Activated T-helper 1 cell treated with anti-CD3 and anti-CD28 coated beads, Interleukin-12 subunit alpha, Interleukin-12 subunit beta, Interleukin-2, Interleukin-4 antibody, amounts not matched to agents 30 ng/mL and 10 ng/mL and 1 ng/mL, durations not matched to agents 14 hours and 24 hours and 36 hours (primary cell): ENCODE data around the gene CARD10. TPM values are rescaled to one million over a fixed set of nuclear protein-coding genes. Genes with fewer than 3 reads are reported as not detected.

Source experiments
- DNase-seq: peaks from one replicate; pipeline ENCODE4 v3.0.0; 2021; ENCODE audit warnings: low spot score
- H3K27ac Mint-ChIP-seq: one replicate; pipeline ENCODE4 v1.8.0; 2021; ENCODE audit warnings: mild to moderate bottlenecking, mixed read lengths
- H3K27me3 Mint-ChIP-seq: one replicate; pipeline ENCODE4 v1.8.0; 2022; ENCODE audit warnings: mild to moderate bottlenecking, moderate library complexity, mixed read lengths; ENCODE audit not compliant: insufficient read depth
- H3K36me3 Mint-ChIP-seq: one replicate; pipeline ENCODE4 v1.8.0; 2021; ENCODE audit warnings: low read depth, mixed read lengths
- H3K4me1 Mint-ChIP-seq: one replicate; pipeline ENCODE4 v1.8.0; 2021; ENCODE audit warnings: low read depth, mixed read lengths
- H3K4me3 Mint-ChIP-seq: one replicate; pipeline ENCODE4 v1.8.0; 2021; ENCODE audit warnings: mild to moderate bottlenecking, moderate library complexity, mixed read lengths
- H3K9me3 Mint-ChIP-seq: one replicate; pipeline ENCODE4 v1.8.0; 2021; ENCODE audit warnings: mixed read lengths
- intact Hi-C: fragments of 100-400 bp; cut with micrococcal nuclease; formaldehyde crosslinking; loops from one replicate; pipeline ENCODE4 v1.15.1; 2024
- total RNA-seq: library from RNA; stranded (reverse); gene quantifications from 2 replicates; pipeline ENCODE4 v1.2.3, GENCODE V29; 2022

Gene CARD10
- total RNA-seq, 1 donor from 2014 or later = not detected

GRCh38 chr22:37502342-37503182, 16.7 kb downstream of the CARD10 start:
- H3K36me3 Mint-ChIP-seq = no peaks in the 10 kb centered on the region
- no peaks in the 10 kb centered on the region for H3K9me3 Mint-ChIP-seq
- no peak for DNase-seq
- peaks cover 7% of the 10 kb centered on the region for H3K4me1 Mint-ChIP-seq
- no peak overlapping the region for H3K4me3 Mint-ChIP-seq
- intact Hi-C loops = no loop called here
- no peak overlapping the region for H3K27ac Mint-ChIP-seq
- H3K27me3 Mint-ChIP-seq = peaks cover 9% of the 10 kb centered on the region

- no peaks in the 10 kb centered on the region for H3K36me3 Mint-ChIP-seq
- DNase-seq = no peak
- peaks cover 7% of the 10 kb centered on the region for H3K4me1 Mint-ChIP-seq
- no peaks in the 10 kb centered on the region for H3K9me3 Mint-ChIP-seq
- peaks cover 9% of the 10 kb centered on the region for H3K27me3 Mint-ChIP-seq
- H3K27ac Mint-ChIP-seq = no peak overlapping the region
- intact Hi-C loops = no loop called here
- H3K4me3 Mint-ChIP-seq = no peak overlapping the region
These were observed 17.4 kb downstream of the CARD10 start for GRCh38 chr22:37501610-37502341.

GRCh38 chr22:37500745-37501609, 18.2 kb downstream of the CARD10 start:
- Mint-ChIP-seq H3K27ac (no peak overlapping the region), H3K27me3 (peaks cover 10% of the 10 kb centered on the region), H3K9me3 (no peaks in the 10 kb centered on the region), H3K36me3 (no peaks in the 10 kb centered on the region), H3K4me3 (no peak overlapping the region), H3K4me1 (peaks cover 7% of the 10 kb centered on the region)
- DNase-seq = no peak
- intact Hi-C loops = no loop called here

DNA sequence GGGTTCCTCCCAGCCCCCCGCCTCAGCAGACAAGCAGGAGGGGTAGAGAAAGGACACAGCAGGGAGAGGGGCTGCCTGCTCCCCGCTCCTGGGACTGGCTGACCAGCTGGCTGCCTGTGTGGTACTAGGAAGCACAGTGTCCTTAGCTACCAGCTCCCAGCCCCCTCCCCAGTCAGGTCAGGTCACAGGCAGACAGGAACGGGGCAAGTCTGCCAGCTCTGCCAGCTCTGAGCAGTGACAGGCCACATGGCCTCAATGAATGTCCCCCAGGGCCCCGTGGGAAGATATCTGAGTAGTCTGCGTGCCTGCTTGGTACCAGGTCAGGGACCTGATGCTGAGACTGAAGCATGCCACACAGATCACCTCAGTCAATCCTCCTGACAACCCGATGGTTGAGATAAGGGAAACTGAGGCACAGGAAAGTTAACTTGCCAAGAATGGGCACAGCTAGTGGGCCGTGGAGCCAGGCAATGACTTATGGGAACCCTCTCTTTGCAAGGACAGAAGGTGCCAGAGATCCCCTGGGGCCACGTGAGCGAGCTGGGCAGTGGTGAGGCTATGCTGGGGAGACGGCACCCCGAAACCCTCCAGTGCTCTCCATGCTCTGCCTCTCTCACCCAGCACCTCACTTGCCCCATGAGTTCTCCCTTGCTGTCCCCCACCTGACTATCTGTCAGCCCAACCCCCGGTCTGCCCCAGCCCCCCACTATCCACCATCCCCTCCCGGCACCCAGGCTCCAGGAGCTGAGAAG, 19.2 kb downstream of the CARD10 start:
- no peak for DNase-seq
- Mint-ChIP-seq H3K4me3 (no peak overlapping the region), H3K4me1 (peaks cover 7% of the 10 kb centered on the region), H3K36me3 (no peaks in the 10 kb centered on the region), H3K27ac (peak overlapping the region; percentile 34), H3K9me3 (no peaks in the 10 kb centered on the region), H3K27me3 (peaks cover 11% of the 10 kb centered on the region)
- intact Hi-C loops = no loop called here

DNA sequence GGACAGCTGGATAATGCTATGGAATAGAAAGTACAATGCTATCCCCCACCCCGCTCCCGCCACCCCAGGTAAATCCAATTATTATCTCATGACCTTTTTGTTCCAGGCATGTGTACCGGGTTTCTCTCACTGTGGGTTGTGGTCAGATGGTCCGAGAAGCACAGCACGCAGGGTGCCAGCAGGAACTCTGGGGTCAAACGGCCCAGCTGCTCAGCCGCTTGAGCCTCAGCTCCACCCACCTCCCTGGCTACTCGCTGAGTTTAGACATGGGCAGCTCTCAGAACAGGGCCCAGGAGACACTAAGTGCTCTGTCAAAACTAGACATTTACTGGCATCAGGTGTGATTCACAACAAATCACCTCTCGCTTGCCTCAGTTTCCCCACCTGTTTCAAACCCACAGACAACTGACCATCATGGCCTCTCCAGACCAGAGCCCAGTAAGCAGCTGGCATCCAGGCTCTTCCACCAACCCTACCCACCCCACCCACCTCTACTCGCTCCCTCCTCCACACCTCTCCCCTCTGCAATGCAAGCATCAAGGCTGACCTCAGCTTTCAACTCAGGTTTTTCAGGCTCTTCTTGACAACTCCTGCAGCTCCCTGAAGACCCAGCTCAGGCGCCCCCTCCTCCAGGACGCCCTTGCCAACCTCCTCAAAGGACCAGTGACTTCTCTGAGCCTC, 20.0 kb downstream of the CARD10 start:
- H3K9me3 Mint-ChIP-seq = no peaks in the 10 kb centered on the region
- peaks cover 7% of the 10 kb centered on the region for H3K4me1 Mint-ChIP-seq
- no peak overlapping the region for H3K4me3 Mint-ChIP-seq
- no peaks in the 10 kb centered on the region for H3K36me3 Mint-ChIP-seq
- intact Hi-C loops = no loop called here
- H3K27me3 Mint-ChIP-seq = peaks cover 11% of the 10 kb centered on the region
- no peak for DNase-seq
- H3K27ac Mint-ChIP-seq = no peak overlapping the region

DNA sequence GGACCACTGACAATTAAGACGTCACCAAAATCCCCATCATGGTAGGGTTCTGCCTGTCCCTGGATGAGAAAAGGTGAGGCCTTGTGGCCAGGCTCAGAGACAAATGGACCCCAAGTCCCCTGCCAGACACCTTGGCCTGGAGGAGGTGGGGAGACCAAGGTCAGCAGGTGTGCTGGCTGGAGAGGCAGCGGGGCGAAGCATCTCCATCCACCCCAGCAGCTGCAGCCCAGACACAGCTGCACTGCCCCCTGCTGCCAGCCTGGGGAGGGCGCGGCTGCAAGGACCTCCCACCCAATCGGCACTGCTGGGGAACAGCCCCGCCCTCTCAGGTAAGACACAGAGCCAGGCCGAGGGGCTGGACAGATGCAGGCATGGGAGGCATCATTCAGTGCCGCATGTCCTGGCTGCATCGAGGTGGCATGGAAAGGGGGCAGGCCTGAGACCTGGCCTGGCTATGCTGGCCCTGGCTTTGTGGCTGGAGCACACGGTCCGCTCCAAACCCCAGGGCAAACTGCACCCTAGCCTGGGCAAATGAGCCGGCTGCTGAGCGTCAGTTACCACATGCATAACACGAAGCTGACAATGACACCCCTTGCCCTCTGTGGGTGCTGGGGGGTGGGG, 20.8 kb downstream of the CARD10 start:
- peaks cover 11% of the 10 kb centered on the region for H3K4me1 Mint-ChIP-seq
- no peaks in the 10 kb centered on the region for H3K36me3 Mint-ChIP-seq
- DNase-seq = peak; percentile 53
- H3K27ac Mint-ChIP-seq = no peak overlapping the region
- H3K4me3 Mint-ChIP-seq = no peak overlapping the region
- H3K27me3 Mint-ChIP-seq = peaks cover 11% of the 10 kb centered on the region
- H3K9me3 Mint-ChIP-seq = no peaks in the 10 kb centered on the region
- intact Hi-C loops = no loop called here

DNA sequence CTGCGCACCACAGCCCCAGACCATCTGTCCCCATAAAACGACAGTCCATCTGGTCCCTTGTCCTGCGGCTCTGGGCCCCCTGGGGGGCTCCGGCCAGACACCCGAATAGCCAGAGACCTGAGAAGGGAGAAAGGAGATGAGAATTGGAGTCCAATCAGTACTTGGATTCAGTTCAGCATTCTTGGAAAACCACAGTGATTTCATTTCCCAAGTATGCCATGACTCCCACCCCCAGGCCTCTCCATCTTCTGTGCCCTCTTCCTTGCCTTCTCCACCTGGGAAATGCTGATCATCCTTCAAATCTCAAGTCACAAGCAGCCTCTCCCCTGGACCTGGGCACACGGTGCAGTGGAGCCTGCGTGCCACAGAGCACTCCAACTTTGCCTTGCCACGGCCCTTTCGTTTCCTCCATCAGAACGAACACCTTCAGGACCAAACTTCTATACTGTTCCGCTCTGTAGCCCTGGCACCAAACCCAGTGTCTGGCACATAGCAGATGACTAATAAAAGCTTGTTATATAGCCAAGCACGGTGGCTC, 22.1 kb downstream of the CARD10 start:
- no peak overlapping the region for H3K27ac Mint-ChIP-seq
- H3K9me3 Mint-ChIP-seq = no peaks in the 10 kb centered on the region
- no peak overlapping the region for H3K4me3 Mint-ChIP-seq
- intact Hi-C loops = no loop called here
- peaks cover 20% of the 10 kb centered on the region for H3K4me1 Mint-ChIP-seq
- DNase-seq = no peak
- no peaks in the 10 kb centered on the region for H3K36me3 Mint-ChIP-seq
- peaks cover 11% of the 10 kb centered on the region for H3K27me3 Mint-ChIP-seq

GRCh38 chr22:37496651-37497050, 22.6 kb downstream of the CARD10 start:
- peaks cover 8% of the 10 kb centered on the region for H3K27me3 Mint-ChIP-seq
- intact Hi-C loops = no loop called here
- DNase-seq = no peak
- peaks cover 16% of the 10 kb centered on the region for H3K4me1 Mint-ChIP-seq
- no peaks in the 10 kb centered on the region for H3K9me3 Mint-ChIP-seq
- no peaks in the 10 kb centered on the region for H3K36me3 Mint-ChIP-seq
- no peak overlapping the region for H3K27ac Mint-ChIP-seq
- H3K4me3 Mint-ChIP-seq = no peak overlapping the region

GRCh38 chr22:37493979-37494378, 25.2 kb downstream of the CARD10 start:
- Mint-ChIP-seq H3K4me3 (no peak overlapping the region), H3K9me3 (no peaks in the 10 kb centered on the region), H3K4me1 (peaks cover 13% of the 10 kb centered on the region), H3K27ac (no peak overlapping the region), H3K36me3 (no peaks in the 10 kb centered on the region), H3K27me3 (peaks cover 2% of the 10 kb centered on the region)
- intact Hi-C loops = no loop called here
- no peak for DNase-seq

- peaks cover 2% of the 10 kb centered on the region for H3K27me3 Mint-ChIP-seq
- H3K4me3 Mint-ChIP-seq = no peak overlapping the region
- DNase-seq = peak; percentile 29
- H3K9me3 Mint-ChIP-seq = no peaks in the 10 kb centered on the region
- peak overlapping the region; percentile 43 for H3K27ac Mint-ChIP-seq
- intact Hi-C loops = no loop called here
- peaks cover 20% of the 10 kb centered on the region for H3K4me1 Mint-ChIP-seq
- no peaks in the 10 kb centered on the region for H3K36me3 Mint-ChIP-seq
These were observed 26.5 kb downstream of the CARD10 start for GRCh38 chr22:37492428-37493344.
